ENCODE measurements around the gene ZNF576.

- TF ChIP-seq CTCF (IDR thresholded peaks at IDR 0.05; ENCODE audit: low read depth, low read length, missing input control) (no peak), JUND (IDR thresholded peaks at IDR 0.05) (no peak), MAX (IDR thresholded peaks at IDR 0.05) (no peak), ATF3 (IDR thresholded peaks at IDR 0.05) (no peak), TAF1 (conservative IDR thresholded peaks at IDR 0.05) (no peak), YY1 (IDR thresholded peaks at IDR 0.05) (no peak), NR2F2 (IDR thresholded peaks at IDR 0.05) (no peak), HNF4G (IDR thresholded peaks at IDR 0.05) (no peak)
These were observed 1.5 kb downstream of the ZNF576 start for GRCh38 chr19:43597876-43598275.
